ENCODE data around the gene THSD4.

Gene THSD4

GRCh38 chr15:71599418-71600151 is 484.3 kb downstream of the THSD4 start:
- Histone ChIP-seq H3K27ac (ENCODE audit: low read depth, low read length, poor library complexity, severe bottlenecking) (no peak overlapping the region), H3K9me3 (ENCODE audit: low read length) (no peaks in the 10 kb centered on the region), H4K20me1 (ENCODE audit: insufficient read depth, low read length) (no peaks in the 10 kb centered on the region)

GRCh38 chr15:71600237-71600636 is 485.0 kb downstream of the THSD4 start:
- H3K79me2 ChIP-seq (ENCODE audit: insufficient read depth, low read length) = no peaks in the 10 kb centered on the region
- no peaks in the 10 kb centered on the region; the same call in 1 of the 2 replicates for H3K27me3 ChIP-seq (ENCODE audit: insufficient read depth, low read length)
- no peak overlapping the region for H3K27ac ChIP-seq (ENCODE audit: low read depth, low read length, poor library complexity, severe bottlenecking)
- H3K4me2 ChIP-seq (ENCODE audit: low read length) = no peak overlapping the region
- H3K9ac ChIP-seq (ENCODE audit: low read length) = no peak overlapping the region
- H3F3A ChIP-seq (ENCODE audit: insufficient read depth, low read length) = no peaks in the 10 kb centered on the region
- no peaks in the 10 kb centered on the region for H3K9me2 ChIP-seq (ENCODE audit: low read depth, low read length)
- H3K4me3 ChIP-seq (ENCODE audit: low read depth, low read length, poor library complexity, severe bottlenecking) = no peak overlapping the region
- no peak overlapping the region for H2AFZ ChIP-seq (ENCODE audit: low read length)
- no peak for TF ChIP-seq EZH2 (IDR thresholded peaks at IDR 0.05; ENCODE audit: borderline replicate concordance, low read length)
- TF ChIP-seq CTCF (IDR thresholded peaks at IDR 0.05; ENCODE audit: low read length) = no peak
- H3K36me3 ChIP-seq (ENCODE audit: insufficient read depth, low read length) = no peaks in the 10 kb centered on the region
- H3K4me1 ChIP-seq (ENCODE audit: insufficient read depth, low read length, severe bottlenecking) = no peaks in the 10 kb centered on the region
- H3K9me3 ChIP-seq (ENCODE audit: low read length) = no peaks in the 10 kb centered on the region
- H4K20me1 ChIP-seq (ENCODE audit: insufficient read depth, low read length) = no peaks in the 10 kb centered on the region

More at GRCh38 chr15:71599418-71600151, 484.3 kb downstream of the THSD4 start:
- no peaks in the 10 kb centered on the region for H3K4me1 ChIP-seq (ENCODE audit: insufficient read depth, low read length, severe bottlenecking)
- no peak overlapping the region for H2AFZ ChIP-seq (ENCODE audit: low read length)
- no peak for TF ChIP-seq EZH2 (IDR thresholded peaks at IDR 0.05; ENCODE audit: borderline replicate concordance, low read length)
- no peak for TF ChIP-seq CTCF (IDR thresholded peaks at IDR 0.05; ENCODE audit: low read length)
- H3K4me2 ChIP-seq (ENCODE audit: low read length) = no peak overlapping the region
- no peaks in the 10 kb centered on the region for H3F3A ChIP-seq (ENCODE audit: insufficient read depth, low read length)
- no peak overlapping the region for H3K4me3 ChIP-seq (ENCODE audit: low read depth, low read length, poor library complexity, severe bottlenecking)
- H3K9me2 ChIP-seq (ENCODE audit: low read depth, low read length) = no peaks in the 10 kb centered on the region
- H3K9ac ChIP-seq (ENCODE audit: low read length) = no peak overlapping the region
- no peaks in the 10 kb centered on the region for H3K79me2 ChIP-seq (ENCODE audit: insufficient read depth, low read length)
- H3K36me3 ChIP-seq (ENCODE audit: insufficient read depth, low read length) = no peaks in the 10 kb centered on the region
- H3K27me3 ChIP-seq (ENCODE audit: insufficient read depth, low read length) = no peaks in the 10 kb centered on the region; the same call in 1 of the 2 replicates

GRCh38 chr15:71601038-71601834 is 486.0 kb downstream of the THSD4 start:
- Histone ChIP-seq H3K27ac (ENCODE audit: low read depth, low read length, poor library complexity, severe bottlenecking) (no peak overlapping the region), H4K20me1 (ENCODE audit: insufficient read depth, low read length) (no peaks in the 10 kb centered on the region), H3K27me3 (ENCODE audit: insufficient read depth, low read length) (no peaks in the 10 kb centered on the region), H3K9me3 (ENCODE audit: low read length) (no peaks in the 10 kb centered on the region), H3K4me3 (ENCODE audit: low read depth, low read length, poor library complexity, severe bottlenecking) (no peak overlapping the region), H3K4me1 (ENCODE audit: insufficient read depth, low read length, severe bottlenecking) (no peaks in the 10 kb centered on the region), H3K9me2 (ENCODE audit: low read depth, low read length) (no peaks in the 10 kb centered on the region), H3K36me3 (ENCODE audit: insufficient read depth, low read length) (no peaks in the 10 kb centered on the region), H3F3A (ENCODE audit: insufficient read depth, low read length) (no peaks in the 10 kb centered on the region), H3K9ac (ENCODE audit: low read length) (no peak overlapping the region), H3K79me2 (ENCODE audit: insufficient read depth, low read length) (no peaks in the 10 kb centered on the region), H2AFZ (ENCODE audit: low read length) (no peak overlapping the region), H3K4me2 (ENCODE audit: low read length) (no peak overlapping the region)
- TF ChIP-seq EZH2 (IDR thresholded peaks at IDR 0.05; ENCODE audit: borderline replicate concordance, low read length) (no peak), CTCF (IDR thresholded peaks at IDR 0.05; ENCODE audit: low read length) (no peak)
